OCI-LY3 (cell line): Measurements from ENCODE around the gene JPH3.

ENCODE experiments used
- H2AFZ ChIP-seq: fragments of 200-600, 300-600 bp; shearing (Covaris generic); 2 replicates; pipeline ENCODE4 v1.6.0; 2014; ENCODE audit warnings: antibody characterized with exemption, low read depth, low read length
- H3K27ac ChIP-seq: fragments of 200-600, 300-600 bp; sonication (generic); 2 replicates; pipeline ENCODE4 v1.5.1; 2014; ENCODE audit warnings: mild to moderate bottlenecking, low read length, moderate library complexity, mixed read lengths
- H3K27me3 ChIP-seq: fragments of 200-600, 300-600 bp; sonication (generic); 2 replicates; pipeline ENCODE4 v1.6.1; 2014; ENCODE audit warnings: low read depth, low read length, mixed read lengths
- H3K36me3 ChIP-seq: fragments of 200-600, 300-600 bp; sonication (generic); replicated peaks from 2 replicates; pipeline ENCODE3; 2014; ENCODE audit warnings: low read depth, low read length, mixed read lengths
- H3K4me1 ChIP-seq: fragments of 300-600, 200-600 bp; sonication (generic); 2 replicates; pipeline ENCODE4 v1.6.1; 2014; ENCODE audit warnings: low read length, mixed read lengths
- H3K4me2 ChIP-seq: fragments of 200-600, 300-600 bp; sonication (generic); 2 replicates; pipeline ENCODE4 v1.6.1; 2014; ENCODE audit warnings: low read length, mixed read lengths
- H3K4me3 ChIP-seq: fragments of 300-600, 200-600 bp; sonication (generic); 2 replicates; pipeline ENCODE4 v1.5.1; 2014; ENCODE audit warnings: antibody characterized with exemption, mild to moderate bottlenecking, low read length, moderate library complexity
- H3K79me2 ChIP-seq: fragments of 300-600, 200-600 bp; shearing (Covaris generic); 2 replicates; pipeline ENCODE4 v1.6.1; 2014; ENCODE audit warnings: mild to moderate bottlenecking, low read length, mixed read lengths
- H3K9ac ChIP-seq: fragments of 300-600, 200-600 bp; shearing (Covaris generic); 2 replicates; pipeline ENCODE4 v1.6.0; 2014; ENCODE audit warnings: mild to moderate bottlenecking, low read length, moderate library complexity
- H3K9me3 ChIP-seq: fragments of 200-600, 300-600 bp; shearing (Covaris generic); 2 replicates; pipeline ENCODE4 v1.6.1; 2014; ENCODE audit warnings: low read length, mixed read lengths; ENCODE audit not compliant: insufficient read depth
- H4K20me1 ChIP-seq: fragments of 200-600, 300-600 bp; sonication (generic); 2 replicates; pipeline ENCODE4 v1.6.1; 2016; ENCODE audit warnings: low read length, mixed read lengths; ENCODE audit not compliant: insufficient read depth
- CTCF ChIP-seq: fragments of 200-600, 300-600 bp; sonication (generic); IDR thresholded peaks from 2 replicates; pipeline ENCODE4 v1.5.1; 2014; ENCODE audit warnings: antibody characterized with exemption, low read length, low read depth
- EZH2phosphoT487 ChIP-seq: fragments of 200-600 bp; shearing (Covaris generic); IDR thresholded peaks from 2 replicates; pipeline ENCODE4 v1.6.1; 2018; ENCODE audit warnings: antibody characterized with exemption, mixed run types, low read depth

The JPH3 gene

DNA sequence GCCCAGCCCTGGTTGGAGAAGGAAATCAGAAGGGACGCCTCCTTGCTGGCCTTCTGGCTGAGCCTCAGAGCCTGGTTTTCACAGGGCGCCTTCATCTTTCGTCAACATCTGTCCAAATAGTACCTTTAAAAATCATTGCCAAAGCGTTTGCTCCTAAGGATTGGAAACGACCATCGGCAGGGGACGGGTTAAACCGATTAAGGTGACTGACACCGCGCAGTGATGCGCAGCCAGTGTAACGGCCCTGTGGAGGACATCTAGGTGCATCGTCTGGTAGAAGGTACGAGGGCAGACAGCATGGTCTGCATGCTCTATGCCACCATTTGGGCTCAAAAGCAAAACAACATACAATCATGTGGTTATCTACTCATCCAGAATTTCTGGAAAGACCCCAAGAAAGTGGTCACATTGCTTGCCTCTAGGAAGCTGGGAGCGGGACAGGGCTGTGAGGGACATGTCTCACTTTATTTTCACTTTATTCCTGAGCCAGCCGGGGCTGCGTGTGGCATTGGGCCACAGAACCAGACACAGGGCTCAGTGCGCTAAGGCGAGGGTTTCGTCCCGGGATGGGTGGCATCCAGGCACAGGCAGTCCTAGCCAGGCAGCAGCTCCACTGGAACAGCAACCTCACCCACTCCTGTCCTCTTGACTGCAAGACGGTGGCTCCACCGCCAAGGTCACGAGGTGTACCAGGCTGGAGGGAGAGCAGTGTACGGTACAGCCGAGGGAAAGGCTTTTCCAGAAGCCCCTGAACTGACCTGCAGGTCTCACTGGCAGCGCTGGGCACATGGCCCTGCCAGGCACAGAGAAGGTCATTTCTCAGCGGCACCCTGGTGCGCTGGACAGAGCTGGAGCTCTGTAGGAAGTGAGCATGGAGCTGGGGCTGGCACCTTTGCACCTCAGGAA, 40.9 kb upstream of the JPH3 start:
- peaks cover 7% of the 10 kb centered on the region; the same call in 1 of the 2 replicates for H3K27me3 ChIP-seq
- no peak overlapping the region for H3K27ac ChIP-seq
- H4K20me1 ChIP-seq: no peaks in the 10 kb centered on the region
- H3K9me3 ChIP-seq: no peaks in the 10 kb centered on the region
- H3K9ac ChIP-seq: no peak overlapping the region
- H3K79me2 ChIP-seq: no peaks in the 10 kb centered on the region
- no peak overlapping the region for H3K4me2 ChIP-seq
- H2AFZ ChIP-seq: no peak overlapping the region
- no peaks in the 10 kb centered on the region for H3K36me3 ChIP-seq
- H3K4me1 ChIP-seq: no peaks in the 10 kb centered on the region
- H3K4me3 ChIP-seq: no peak overlapping the region
- TF ChIP-seq EZH2phosphoT487: no peak
- TF ChIP-seq CTCF: no peak

GRCh38 chr16:87562201-87562600, 40.1 kb upstream of the JPH3 start:
- no peaks in the 10 kb centered on the region for H3K4me1 ChIP-seq
- peaks cover 4% of the 10 kb centered on the region; the same call in 1 of the 2 replicates for H3K27me3 ChIP-seq
- no peaks in the 10 kb centered on the region for H3K36me3 ChIP-seq
- H3K9me3 ChIP-seq: no peaks in the 10 kb centered on the region
- H2AFZ ChIP-seq: no peak overlapping the region
- H3K4me2 ChIP-seq: no peak overlapping the region
- TF ChIP-seq EZH2phosphoT487 (no peak), CTCF (no peak)
- H3K9ac ChIP-seq: no peak overlapping the region
- H3K79me2 ChIP-seq: no peaks in the 10 kb centered on the region
- no peaks in the 10 kb centered on the region for H4K20me1 ChIP-seq
- H3K4me3 ChIP-seq: no peak overlapping the region
- no peak overlapping the region for H3K27ac ChIP-seq

DNA sequence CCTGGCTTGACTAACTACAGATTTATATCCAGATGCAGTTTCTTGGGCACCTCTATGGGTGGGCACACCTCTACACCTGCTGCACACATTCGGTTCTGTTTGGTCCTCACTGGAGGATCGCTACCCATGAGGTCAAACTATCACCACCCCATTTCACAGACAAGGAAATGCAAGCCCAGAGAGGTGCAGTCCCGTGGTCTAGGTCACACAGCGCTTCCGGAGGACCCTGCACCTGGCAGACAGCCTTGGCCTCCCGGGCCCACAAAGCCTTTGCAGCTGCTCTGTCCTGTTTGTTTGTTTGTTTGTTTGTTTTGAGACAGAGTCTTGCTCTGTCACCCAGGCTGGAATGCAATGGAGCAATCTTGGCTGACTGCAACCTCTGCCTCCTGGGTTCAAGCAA, 39.3 kb upstream of the JPH3 start:
- Histone ChIP-seq H3K36me3 (no peaks in the 10 kb centered on the region), H2AFZ (no peak overlapping the region), H3K27me3 (peaks cover 4% of the 10 kb centered on the region; the same call in 1 of the 2 replicates), H3K9ac (no peak overlapping the region), H3K4me2 (no peak overlapping the region), H3K27ac (no peak overlapping the region), H3K4me1 (no peaks in the 10 kb centered on the region), H3K79me2 (no peaks in the 10 kb centered on the region), H3K9me3 (no peaks in the 10 kb centered on the region), H4K20me1 (no peaks in the 10 kb centered on the region), H3K4me3 (no peak overlapping the region)
- TF ChIP-seq CTCF: no peak
- no peak for TF ChIP-seq EZH2phosphoT487

DNA sequence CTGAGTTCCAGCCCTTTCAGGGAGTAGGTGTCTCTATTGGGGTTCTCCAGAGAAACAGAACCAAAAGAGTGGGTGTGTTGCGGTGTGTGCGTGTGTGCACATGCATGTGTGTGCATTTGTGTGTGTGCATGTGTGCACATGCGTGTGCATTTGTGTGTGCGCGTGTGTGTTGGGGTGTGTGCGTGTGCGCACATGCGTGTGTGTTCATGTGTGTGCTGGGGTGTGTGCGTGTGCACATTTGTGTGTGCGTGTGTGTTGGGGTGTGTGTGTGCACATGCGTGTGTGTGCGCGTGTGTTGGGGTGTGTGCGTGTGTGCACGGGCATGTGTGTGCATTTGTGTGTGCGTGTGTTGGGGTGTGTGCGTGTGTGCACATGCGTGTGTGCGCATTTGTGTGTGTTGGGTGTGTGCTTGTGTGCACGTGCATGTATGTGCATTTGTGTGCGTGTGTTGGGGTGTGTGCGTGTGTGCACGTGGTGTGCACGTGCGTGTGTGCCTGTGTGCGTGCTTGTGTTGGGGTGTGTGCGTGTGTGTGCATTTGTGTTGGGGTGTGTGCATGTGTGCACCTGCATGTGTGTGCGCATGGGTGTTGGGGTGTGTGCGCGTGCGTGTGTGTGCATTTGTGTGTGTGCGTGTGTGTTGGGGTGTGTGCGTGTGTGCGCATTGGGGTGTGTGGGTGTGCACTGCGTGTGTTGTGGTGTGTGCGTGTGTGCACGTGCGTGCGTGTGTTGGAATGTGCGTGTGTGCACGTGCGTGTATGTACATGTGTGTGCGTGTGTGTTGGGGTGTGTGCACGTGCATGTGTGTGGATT, 38.4 kb upstream of the JPH3 start:
- H3K4me2 ChIP-seq: no peak overlapping the region
- H3K27ac ChIP-seq: no peak overlapping the region
- no peak overlapping the region for H3K9ac ChIP-seq
- H4K20me1 ChIP-seq: no peaks in the 10 kb centered on the region
- no peaks in the 10 kb centered on the region for H3K4me1 ChIP-seq
- H3K4me3 ChIP-seq: no peak overlapping the region
- H3K27me3 ChIP-seq: no peaks in the 10 kb centered on the region
- no peaks in the 10 kb centered on the region for H3K79me2 ChIP-seq
- no peak for TF ChIP-seq EZH2phosphoT487
- no peak for TF ChIP-seq CTCF
- H2AFZ ChIP-seq: no peak overlapping the region
- H3K9me3 ChIP-seq: no peaks in the 10 kb centered on the region
- no peaks in the 10 kb centered on the region for H3K36me3 ChIP-seq
